ENCODE results near the gene NFASC.

NFASC gene

GRCh38 chr1:204988196-204988595 is 117.5 kb downstream of the NFASC start:
- no peak overlapping the region for H3K4me3 ChIP-seq (ENCODE audit: low read depth, low read length)
- no peak for TF ChIP-seq CTCF (IDR thresholded peaks at IDR 0.05; ENCODE audit: control insufficient read depth, extremely low read depth, insufficient read depth)
- no peak for DNase-seq (ENCODE audit: low read depth)

- no peak overlapping the region for H3K4me3 ChIP-seq (ENCODE audit: low read depth, low read length)
- DNase-seq (ENCODE audit: low read depth), result peak; percentile 62
Observed at GRCh38 chr1:204989266-204990058, 118.8 kb downstream of the NFASC start.

GRCh38 chr1:204990059-204990664 is 119.5 kb downstream of the NFASC start:
- H3K4me3 ChIP-seq (ENCODE audit: low read depth, low read length), result no peak overlapping the region
- DNase-seq (ENCODE audit: low read depth), result no peak
- no peak for TF ChIP-seq CTCF (IDR thresholded peaks at IDR 0.05; ENCODE audit: control insufficient read depth, extremely low read depth, insufficient read depth)

More at GRCh38 chr1:204989266-204990058, 118.8 kb downstream of the NFASC start:
- TF ChIP-seq CTCF (IDR thresholded peaks at IDR 0.05; ENCODE audit: control insufficient read depth, extremely low read depth, insufficient read depth), result peak; percentile 98

GRCh38 chr1:204990721-204991341 is 120.2 kb downstream of the NFASC start:
- DNase-seq (ENCODE audit: low read depth), result no peak
- no peak for TF ChIP-seq CTCF (IDR thresholded peaks at IDR 0.05; ENCODE audit: control insufficient read depth, extremely low read depth, insufficient read depth)

GRCh38 chr1:204991342-204991844 is 120.7 kb downstream of the NFASC start:
- no peak overlapping the region for H3K4me3 ChIP-seq (ENCODE audit: low read depth, low read length)
- no peak for DNase-seq (ENCODE audit: low read depth)
- no peak for TF ChIP-seq CTCF (IDR thresholded peaks at IDR 0.05; ENCODE audit: control insufficient read depth, extremely low read depth, insufficient read depth)

More at GRCh38 chr1:204990721-204991341, 120.2 kb downstream of the NFASC start:
- H3K4me3 ChIP-seq (ENCODE audit: low read depth, low read length), result no peak overlapping the region

GRCh38 chr1:204992201-204992997 is 121.7 kb downstream of the NFASC start:
- no peak for DNase-seq (ENCODE audit: low read depth)
- TF ChIP-seq CTCF (IDR thresholded peaks at IDR 0.05; ENCODE audit: control insufficient read depth, extremely low read depth, insufficient read depth), result no peak
- no peak overlapping the region for H3K4me3 ChIP-seq (ENCODE audit: low read depth, low read length)

Data from LNCaP clone FGC (cell line).